ENCODE data around the gene KRT17.
"Not testable (repeated sequence)": the region's sequence is repeated elsewhere in the genome, so short reads cannot be mapped to it uniquely, and the experiment has no call there.

Gene KRT17

DNA sequence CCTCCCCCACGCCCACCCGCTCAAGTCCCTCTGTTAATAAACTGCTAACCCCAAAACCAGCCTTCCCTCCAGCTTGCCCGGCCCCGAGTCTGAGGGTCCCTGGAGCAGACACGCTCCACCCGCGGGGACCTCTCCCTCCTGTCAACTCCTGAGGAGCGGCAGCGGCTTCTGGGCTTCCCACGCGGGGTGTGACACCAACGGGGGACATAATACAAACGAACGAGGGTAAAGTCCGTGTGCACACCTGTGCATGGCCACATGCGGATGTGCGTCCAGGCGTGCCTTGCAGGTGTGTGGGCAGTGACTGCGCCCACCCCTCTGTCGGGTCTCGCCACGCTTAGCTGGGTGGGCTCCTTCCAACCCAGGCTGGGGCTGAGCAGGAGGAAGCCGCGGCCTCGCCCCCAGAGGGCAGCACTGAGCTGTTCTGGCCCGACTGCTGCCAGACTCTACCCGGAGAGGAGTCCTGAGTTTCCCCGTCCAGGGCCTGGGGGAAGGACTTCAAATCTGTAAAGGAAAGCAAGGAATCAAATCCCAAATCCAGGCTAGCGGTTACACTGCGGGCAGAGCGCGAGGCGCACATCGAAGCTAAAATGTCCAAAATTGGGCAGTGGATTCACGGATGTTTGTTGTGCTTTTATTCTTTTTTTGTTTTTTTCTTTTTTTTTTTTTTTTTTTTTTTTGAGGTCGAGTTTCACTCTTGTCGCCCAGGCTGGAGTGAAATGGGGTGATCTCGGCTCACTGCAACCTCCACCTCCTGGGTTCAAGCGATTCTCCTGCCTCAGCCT lies 24.2 kb upstream of the KRT17 start:
- peaks cover 4% of the 10 kb centered on the region for H3K27me3 Mint-ChIP-seq
- H3K27ac Mint-ChIP-seq = peak overlapping the region; percentile 13
- peaks cover 6% of the 10 kb centered on the region for H3K4me1 Mint-ChIP-seq
- H3K9me3 Mint-ChIP-seq = no peaks in the 10 kb centered on the region
- peak overlapping the region; percentile 87 for H3K4me3 Mint-ChIP-seq
- ATAC-seq (ENCODE audit: low read depth) (peak; percentile 87), DNase-seq (ENCODE audit: low spot score in 2 of 2) (peak; percentile 88 to 96)
- no peaks in the 10 kb centered on the region for H3K36me3 Mint-ChIP-seq

DNA sequence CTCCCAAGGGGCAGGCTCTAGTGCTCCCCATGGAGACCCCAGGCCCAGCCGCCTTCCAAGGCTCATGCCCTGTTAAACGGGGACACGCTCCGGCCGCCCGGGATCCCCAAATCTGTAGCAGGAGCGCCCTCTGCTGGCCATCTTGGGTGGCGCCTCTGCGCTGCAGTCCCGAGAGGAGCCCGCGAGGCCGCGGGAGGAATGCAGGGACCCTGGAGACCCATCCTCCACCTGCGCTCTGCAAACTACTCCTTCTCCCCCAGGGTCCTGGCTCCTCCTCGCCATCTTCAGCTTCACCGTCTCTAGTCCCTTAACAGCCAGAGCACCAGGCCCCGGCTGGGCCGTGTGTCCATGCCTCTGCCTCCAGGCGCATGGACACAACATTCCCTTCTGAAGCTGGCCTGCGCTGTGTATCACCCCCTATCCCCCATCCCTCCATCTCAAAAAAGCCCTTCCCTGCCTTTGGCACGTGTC lies 23.6 kb upstream of the KRT17 start:
- Mint-ChIP-seq H3K4me3 (peak overlapping the region; percentile 87), H3K4me1 (peaks cover 6% of the 10 kb centered on the region), H3K36me3 (no peaks in the 10 kb centered on the region), H3K9me3 (no peaks in the 10 kb centered on the region), H3K27me3 (peaks cover 4% of the 10 kb centered on the region), H3K27ac (peak overlapping the region; percentile 13)
- peak; percentile 72 for ATAC-seq (ENCODE audit: low read depth)
- DNase-seq (ENCODE audit: low spot score in 2 of 2) = peak; percentile 87 to 97

DNA sequence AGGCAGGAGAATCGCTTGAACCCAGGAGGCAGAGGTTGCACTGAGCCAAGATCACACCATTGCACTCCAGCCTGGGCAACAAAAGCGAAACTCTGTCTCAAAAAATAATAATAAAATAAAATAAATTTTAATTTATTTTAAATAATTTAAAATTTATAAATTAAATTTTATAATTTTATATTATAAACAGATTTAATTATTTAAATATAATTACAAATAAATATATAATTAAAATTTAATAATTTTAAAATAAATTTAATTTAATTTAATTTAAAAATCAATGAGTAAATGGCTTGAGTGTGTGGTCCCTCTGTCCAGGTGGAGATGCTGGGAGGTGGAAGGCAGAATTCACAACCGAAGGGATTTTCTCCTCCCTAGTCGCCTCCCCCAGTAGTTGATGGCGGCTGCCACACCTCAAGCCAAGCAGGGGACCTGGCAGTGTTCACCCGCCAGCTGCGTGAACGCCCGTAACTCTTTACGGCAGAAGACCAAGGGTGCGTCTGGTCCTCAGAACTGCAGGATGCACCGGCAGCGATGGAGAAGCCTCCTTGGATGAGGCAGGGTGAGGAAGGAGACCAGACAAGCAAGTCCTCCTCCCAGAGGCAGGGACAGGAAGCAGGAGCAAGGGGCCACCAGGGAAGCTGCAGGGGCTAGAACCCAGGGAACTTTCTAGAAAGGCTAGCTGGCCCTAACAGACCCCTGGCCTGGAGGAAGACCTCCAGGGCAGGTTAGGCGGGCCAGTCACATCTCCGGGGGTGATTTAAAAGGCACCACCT lies 22.9 kb upstream of the KRT17 start:
- no peak overlapping the region for H3K27ac Mint-ChIP-seq
- no peak for ATAC-seq (ENCODE audit: low read depth)
- no peak for DNase-seq (ENCODE audit: low spot score in 2 of 2)
- no peak overlapping the region for H3K4me3 Mint-ChIP-seq
- peaks cover 6% of the 10 kb centered on the region for H3K4me1 Mint-ChIP-seq
- no peaks in the 10 kb centered on the region for H3K36me3 Mint-ChIP-seq
- H3K9me3 Mint-ChIP-seq = no peaks in the 10 kb centered on the region
- peaks cover 4% of the 10 kb centered on the region for H3K27me3 Mint-ChIP-seq

- H3K27ac Mint-ChIP-seq = no peak overlapping the region
- no peaks in the 10 kb centered on the region for H3K4me1 Mint-ChIP-seq
- peaks cover 3% of the 10 kb centered on the region for H3K27me3 Mint-ChIP-seq
- no peaks in the 10 kb centered on the region for H3K36me3 Mint-ChIP-seq
- DNase-seq (ENCODE audit: low spot score in 2 of 2) (no peak), ATAC-seq (ENCODE audit: low read depth) (no peak)
- no peaks in the 10 kb centered on the region for H3K9me3 Mint-ChIP-seq
- H3K4me3 Mint-ChIP-seq = no peak overlapping the region
Measured at GRCh38 chr17:41642252-41643156, 18.1 kb upstream of the KRT17 start.

DNA sequence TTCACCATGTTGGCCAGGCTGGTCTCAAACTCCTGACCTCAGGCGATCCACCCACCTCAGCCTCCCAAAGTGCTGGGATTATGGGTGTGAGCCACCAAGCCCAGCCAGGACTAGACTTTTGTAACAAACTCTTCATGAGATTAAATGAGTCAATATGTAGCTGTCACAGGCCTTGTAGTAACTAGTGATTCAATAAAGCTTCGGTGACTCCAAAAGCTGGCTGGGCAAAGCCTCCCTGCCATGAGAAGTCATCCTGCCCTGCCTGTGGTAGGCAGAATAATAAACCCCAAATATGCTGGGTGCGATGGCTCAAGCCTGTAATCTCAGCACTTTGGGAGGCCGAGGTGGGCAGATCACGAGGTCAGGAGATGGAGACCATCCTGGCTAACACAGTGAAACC lies 16.2 kb upstream of the KRT17 start:
- not testable (repeated sequence) for DNase-seq (ENCODE audit: low spot score in 2 of 2); ATAC-seq (ENCODE audit: low read depth); H3K27me3 Mint-ChIP-seq; H3K9me3 Mint-ChIP-seq; H3K4me1 Mint-ChIP-seq; H3K36me3 Mint-ChIP-seq; H3K4me3 Mint-ChIP-seq; H3K27ac Mint-ChIP-seq

- no peaks in the 10 kb centered on the region for H3K36me3 Mint-ChIP-seq
- DNase-seq (ENCODE audit: low spot score in 2 of 2) (no peak), ATAC-seq (ENCODE audit: low read depth) (no peak)
- H3K4me1 Mint-ChIP-seq = no peaks in the 10 kb centered on the region
- H3K4me3 Mint-ChIP-seq = no peak overlapping the region
- H3K27me3 Mint-ChIP-seq = peaks cover 5% of the 10 kb centered on the region
- H3K27ac Mint-ChIP-seq = no peak overlapping the region
- no peaks in the 10 kb centered on the region for H3K9me3 Mint-ChIP-seq
Measured at GRCh38 chr17:41639492-41640473, 15.4 kb upstream of the KRT17 start.

DNA sequence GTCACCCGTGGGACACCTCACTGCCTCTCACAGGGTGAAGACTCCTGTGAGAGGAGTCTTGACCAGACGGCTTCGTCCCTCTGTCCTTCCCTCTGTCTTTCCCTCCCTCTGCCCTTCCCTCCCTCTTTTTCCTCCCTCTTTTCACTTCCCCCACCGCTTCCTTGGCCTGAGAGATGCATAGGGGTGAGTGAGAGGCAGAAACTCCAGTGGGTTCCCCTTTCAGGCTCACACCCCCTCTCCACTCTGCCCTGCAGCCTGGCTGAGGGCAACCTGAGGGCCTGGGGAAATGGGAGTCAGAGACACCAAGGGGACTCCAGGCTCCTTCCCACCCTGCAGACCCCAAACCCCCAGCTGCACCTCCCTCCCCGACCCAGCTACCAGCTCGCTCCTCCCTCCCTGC lies 14.6 kb upstream of the KRT17 start:
- no peak overlapping the region for H3K4me3 Mint-ChIP-seq
- no peak overlapping the region for H3K27ac Mint-ChIP-seq
- peaks cover 5% of the 10 kb centered on the region for H3K27me3 Mint-ChIP-seq
- H3K9me3 Mint-ChIP-seq = no peaks in the 10 kb centered on the region
- H3K4me1 Mint-ChIP-seq = no peaks in the 10 kb centered on the region
- ATAC-seq (ENCODE audit: low read depth) (no peak), DNase-seq (ENCODE audit: low spot score in 2 of 2) (no peak)
- no peaks in the 10 kb centered on the region for H3K36me3 Mint-ChIP-seq

DNA sequence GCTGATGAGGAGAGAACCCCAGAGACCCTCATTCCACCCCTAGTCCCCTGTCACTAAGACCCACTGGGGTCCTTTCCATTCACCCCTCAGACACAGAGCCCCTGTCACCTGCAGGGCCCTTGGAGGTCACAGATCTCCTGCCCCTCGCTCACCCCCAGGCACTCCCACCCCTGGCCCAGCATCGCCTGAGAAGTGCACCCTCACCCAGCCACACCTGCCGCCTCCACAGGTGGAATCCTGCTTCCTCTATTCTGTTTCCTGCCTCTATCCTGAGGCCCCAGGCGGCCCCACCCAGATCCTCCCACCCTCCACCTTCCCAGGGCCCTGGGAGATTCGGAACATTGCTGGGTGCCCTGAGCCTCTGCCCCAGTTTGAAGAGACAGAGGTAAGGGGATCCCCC lies 13.8 kb upstream of the KRT17 start:
- H3K9me3 Mint-ChIP-seq = no peaks in the 10 kb centered on the region
- H3K4me1 Mint-ChIP-seq = no peaks in the 10 kb centered on the region
- H3K27ac Mint-ChIP-seq = no peak overlapping the region
- DNase-seq (ENCODE audit: low spot score in 2 of 2) (no peak), ATAC-seq (ENCODE audit: low read depth) (no peak)
- peaks cover 5% of the 10 kb centered on the region for H3K27me3 Mint-ChIP-seq
- no peak overlapping the region for H3K4me3 Mint-ChIP-seq
- no peaks in the 10 kb centered on the region for H3K36me3 Mint-ChIP-seq

DNA sequence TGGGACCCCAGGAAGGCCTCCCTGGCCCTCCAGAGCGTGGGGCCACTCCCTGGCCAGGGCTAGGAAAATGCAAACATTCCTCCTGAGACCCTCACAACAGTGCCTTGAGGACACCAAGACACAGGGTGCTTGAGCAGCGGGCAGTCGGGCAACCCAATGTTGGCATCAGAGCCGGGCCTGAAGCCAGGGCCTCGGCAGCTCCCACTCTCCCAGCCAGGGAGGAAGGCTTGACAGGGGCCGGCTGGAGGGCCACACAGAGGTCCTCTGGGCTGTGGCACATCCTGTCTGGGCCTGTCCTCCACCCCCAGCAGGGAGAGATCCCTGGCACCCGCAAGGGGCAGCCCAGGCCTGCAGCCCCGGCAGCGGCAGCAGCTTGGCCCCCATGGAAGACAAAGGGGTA lies 12.3 kb upstream of the KRT17 start:
- Mint-ChIP-seq H3K36me3 (no peaks in the 10 kb centered on the region), H3K27me3 (peaks cover 5% of the 10 kb centered on the region), H3K9me3 (no peaks in the 10 kb centered on the region), H3K4me3 (no peak overlapping the region), H3K4me1 (no peaks in the 10 kb centered on the region), H3K27ac (no peak overlapping the region)
- no peak for DNase-seq (ENCODE audit: low spot score in 2 of 2)
- ATAC-seq (ENCODE audit: low read depth) = no peak

GRCh38 chr17:41635121-41636097 lies 11.0 kb upstream of the KRT17 start:
- H3K27ac Mint-ChIP-seq = no peak overlapping the region
- no peaks in the 10 kb centered on the region for H3K4me1 Mint-ChIP-seq
- no peaks in the 10 kb centered on the region for H3K36me3 Mint-ChIP-seq
- H3K27me3 Mint-ChIP-seq = peaks cover 5% of the 10 kb centered on the region
- ATAC-seq (ENCODE audit: low read depth) (no peak), DNase-seq (ENCODE audit: low spot score in 2 of 2) (no peak)
- H3K4me3 Mint-ChIP-seq = no peak overlapping the region
- H3K9me3 Mint-ChIP-seq = no peaks in the 10 kb centered on the region

- DNase-seq (ENCODE audit: low spot score in 2 of 2) (no peak), ATAC-seq (ENCODE audit: low read depth) (no peak)
- Mint-ChIP-seq H3K9me3 (no peaks in the 10 kb centered on the region), H3K27me3 (peaks cover 5% of the 10 kb centered on the region), H3K36me3 (no peaks in the 10 kb centered on the region), H3K4me1 (no peaks in the 10 kb centered on the region), H3K4me3 (no peak overlapping the region), H3K27ac (no peak overlapping the region)
Measured at GRCh38 chr17:41634639-41635038, 10.3 kb upstream of the KRT17 start.

- H3K36me3 Mint-ChIP-seq = no peaks in the 10 kb centered on the region
- H3K27me3 Mint-ChIP-seq = peaks cover 1% of the 10 kb centered on the region
- peak; percentile 39 for ATAC-seq (ENCODE audit: low read depth)
- H3K4me3 Mint-ChIP-seq = no peak overlapping the region
- H3K4me1 Mint-ChIP-seq = no peaks in the 10 kb centered on the region
- no peaks in the 10 kb centered on the region for H3K9me3 Mint-ChIP-seq
- no peak overlapping the region for H3K27ac Mint-ChIP-seq
- no peak for DNase-seq (ENCODE audit: low spot score in 2 of 2)
Measured at GRCh38 chr17:41633556-41634199, 9.3 kb upstream of the KRT17 start.

Measured in memory B cell (primary cell).